Measurements from ENCODE around the gene LAMP2. TPM values are rescaled to one million over a fixed set of nuclear protein-coding genes. Genes with fewer than 3 reads are reported as not detected.

Gene LAMP2
- total and polyA plus RNA-seq, 2 of the 4 experiments (the other 2 are of a cell fraction): 78.1 to 129 TPM

DNA sequence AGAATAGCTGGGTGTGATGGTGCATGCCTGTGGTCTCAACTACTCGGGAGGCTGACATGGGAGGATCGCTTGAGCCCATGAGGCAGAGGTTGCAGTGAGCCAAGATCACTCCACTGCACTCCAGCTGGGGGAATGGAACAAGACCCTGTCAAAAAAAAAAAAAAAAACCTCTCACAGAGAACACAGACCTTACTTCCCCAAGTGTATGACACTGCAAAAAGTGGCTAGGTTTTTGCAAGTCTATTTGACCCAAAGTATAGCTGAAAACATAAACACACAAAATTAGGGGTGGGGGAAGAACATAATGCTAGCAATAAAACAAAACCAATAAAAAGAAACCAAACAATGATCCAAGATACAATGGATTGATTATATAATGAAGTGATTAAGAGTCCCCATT lies 6.7 kb downstream of the LAMP2 start:
- Histone ChIP-seq H3K27ac (ENCODE audit: insufficient read depth, low read length) (no peak overlapping the region), H3K27me3 (ENCODE audit: control insufficient read depth, insufficient read depth, low read length) (no peaks in the 10 kb centered on the region), H3K9ac (ENCODE audit: low read depth, low read length) (no peak overlapping the region), H2BK120ac (ENCODE audit: low read depth, low read length) (no peak overlapping the region), H3K4me3 (ENCODE audit: insufficient read depth, low read depth, low read length) (no peak overlapping the region), H3K79me1 (ENCODE audit: low read depth in 1 of 2, low read length in 2 of 2) (peaks cover 4 to 14% of the 10 kb centered on the region in 2 experiments; a peak in 2 of 4 replicates), H3K56ac (ENCODE audit: extremely low read depth, insufficient read depth, low read length) (no peak overlapping the region), H3K4me2 (ENCODE audit: low read depth, low read length) (no peak overlapping the region), H4K91ac (ENCODE audit: insufficient read depth, low read depth, low read length) (no peak overlapping the region), H2BK20ac (ENCODE audit: low read depth, low read length) (no peak overlapping the region), H3K9me1 (ENCODE audit: insufficient read depth, low read length) (peaks cover 3% of the 10 kb centered on the region; the same call in 1 of the 2 replicates), H3K36me3 (ENCODE audit: control insufficient read depth, insufficient read depth, low read length) (no peaks in the 10 kb centered on the region), H2BK5ac (ENCODE audit: low read depth, low read length, poor library complexity, severe bottlenecking) (no peak overlapping the region), H4K20me1 (ENCODE audit: insufficient read depth, low read length) (peaks cover 18% of the 10 kb centered on the region), H3K18ac (ENCODE audit: low read depth, low read length) (no peak overlapping the region), H2AK5ac (ENCODE audit: low read depth, low read length) (no peak overlapping the region), H4K8ac (ENCODE audit: low read depth in 2 of 2, low read length in 2 of 2) (no peak overlapping the region), H3K4me1 (ENCODE audit: control insufficient read depth, insufficient read depth, low read length) (no peaks in the 10 kb centered on the region), H4K5ac (ENCODE audit: low read depth, low read length) (no peak overlapping the region), H2AFZ (replicated peaks; ENCODE audit: low read length, poor library complexity) (no peak overlapping the region), H2BK15ac (ENCODE audit: low read depth, low read length) (no peak overlapping the region), H3K23ac (ENCODE audit: low read depth, low read length) (no peak overlapping the region), H2AK9ac (replicated peaks; ENCODE audit: low read depth, low read length, poor library complexity) (no peak overlapping the region), H3K4ac (ENCODE audit: low read depth, low read length) (no peak overlapping the region), H3K9me3 (ENCODE audit: control insufficient read depth, insufficient read depth, low read length) (no peaks in the 10 kb centered on the region), H3K14ac (replicated peaks; ENCODE audit: low read depth, low read length) (no peak overlapping the region)
- in situ Hi-C loops (cut with MboI; ENCODE audit: low sequenced_read_pairs): no loop called here
- intact Hi-C loops (cut with micrococcal nuclease): no loop called here
- DNase-seq: no peak
- TF ChIP-seq SMC3 (IDR thresholded peaks at IDR 0.05; ENCODE audit: low read depth, low read length) (no peak), POLR2A (IDR thresholded peaks at IDR 0.05; ENCODE audit: low read depth, low read length) (no peak), MAZ (IDR thresholded peaks at IDR 0.05; ENCODE audit: borderline replicate concordance, low read depth, low read length) (no peak), MXI1 (IDR thresholded peaks at IDR 0.05; ENCODE audit: borderline replicate concordance, low read depth, low read length) (no peak), RFX5 (IDR thresholded peaks at IDR 0.05; ENCODE audit: low read depth, low read length) (no peak), MAFK (IDR thresholded peaks at IDR 0.05; ENCODE audit: low read depth, low read length) (no peak), RCOR1 (IDR thresholded peaks at IDR 0.05; ENCODE audit: insufficient replicate concordance, low read length) (no peak), FOS (IDR thresholded peaks at IDR 0.05; ENCODE audit: low read depth, low read length) (no peak), CEBPB (IDR thresholded peaks at IDR 0.05; ENCODE audit: low read depth, low read length) (no peak), RAD21 (IDR thresholded peaks at IDR 0.05; ENCODE audit: low read length) (no peak)
- TF ChIP-seq, protein P1, sequence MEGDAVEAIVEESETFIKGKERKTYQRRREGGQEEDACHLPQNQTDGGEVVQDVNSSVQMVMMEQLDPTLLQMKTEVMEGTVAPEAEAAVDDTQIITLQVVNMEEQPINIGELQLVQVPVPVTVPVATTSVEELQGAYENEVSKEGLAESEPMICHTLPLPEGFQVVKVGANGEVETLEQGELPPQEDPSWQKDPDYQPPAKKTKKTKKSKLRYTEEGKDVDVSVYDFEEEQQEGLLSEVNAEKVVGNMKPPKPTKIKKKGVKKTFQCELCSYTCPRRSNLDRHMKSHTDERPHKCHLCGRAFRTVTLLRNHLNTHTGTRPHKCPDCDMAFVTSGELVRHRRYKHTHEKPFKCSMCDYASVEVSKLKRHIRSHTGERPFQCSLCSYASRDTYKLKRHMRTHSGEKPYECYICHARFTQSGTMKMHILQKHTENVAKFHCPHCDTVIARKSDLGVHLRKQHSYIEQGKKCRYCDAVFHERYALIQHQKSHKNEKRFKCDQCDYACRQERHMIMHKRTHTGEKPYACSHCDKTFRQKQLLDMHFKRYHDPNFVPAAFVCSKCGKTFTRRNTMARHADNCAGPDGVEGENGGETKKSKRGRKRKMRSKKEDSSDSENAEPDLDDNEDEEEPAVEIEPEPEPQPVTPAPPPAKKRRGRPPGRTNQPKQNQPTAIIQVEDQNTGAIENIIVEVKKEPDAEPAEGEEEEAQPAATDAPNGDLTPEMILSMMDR (conservative IDR thresholded peaks at IDR 0.05; ENCODE audit: low read depth, low read length): no peak
- TF ChIP-seq, protein P2, sequence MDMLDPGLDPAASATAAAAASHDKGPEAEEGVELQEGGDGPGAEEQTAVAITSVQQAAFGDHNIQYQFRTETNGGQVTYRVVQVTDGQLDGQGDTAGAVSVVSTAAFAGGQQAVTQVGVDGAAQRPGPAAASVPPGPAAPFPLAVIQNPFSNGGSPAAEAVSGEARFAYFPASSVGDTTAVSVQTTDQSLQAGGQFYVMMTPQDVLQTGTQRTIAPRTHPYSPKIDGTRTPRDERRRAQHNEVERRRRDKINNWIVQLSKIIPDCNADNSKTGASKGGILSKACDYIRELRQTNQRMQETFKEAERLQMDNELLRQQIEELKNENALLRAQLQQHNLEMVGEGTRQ (IDR thresholded peaks at IDR 0.05; ENCODE audit: low read depth, low read length): no peak
- TF ChIP-seq, protein P3, sequence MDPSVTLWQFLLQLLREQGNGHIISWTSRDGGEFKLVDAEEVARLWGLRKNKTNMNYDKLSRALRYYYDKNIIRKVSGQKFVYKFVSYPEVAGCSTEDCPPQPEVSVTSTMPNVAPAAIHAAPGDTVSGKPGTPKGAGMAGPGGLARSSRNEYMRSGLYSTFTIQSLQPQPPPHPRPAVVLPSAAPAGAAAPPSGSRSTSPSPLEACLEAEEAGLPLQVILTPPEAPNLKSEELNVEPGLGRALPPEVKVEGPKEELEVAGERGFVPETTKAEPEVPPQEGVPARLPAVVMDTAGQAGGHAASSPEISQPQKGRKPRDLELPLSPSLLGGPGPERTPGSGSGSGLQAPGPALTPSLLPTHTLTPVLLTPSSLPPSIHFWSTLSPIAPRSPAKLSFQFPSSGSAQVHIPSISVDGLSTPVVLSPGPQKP (IDR thresholded peaks at IDR 0.05; ENCODE audit: borderline replicate concordance, low read depth, low read length): no peak
- BruUV-seq (replicated peaks): no TSS peak
- dilution Hi-C loops (cut with HindIII; ENCODE audit: low sequenced_read_pairs, unreplicated experiment): no loop called here
- ChIA-PET POLR2A (ENCODE audit: unreplicated experiment) (no interaction called here), CTCF (interaction anchor here (2.8 kb wide), 1 partner anchor 10 kb away, joined by 11 read pairs; no protein-coding TSS in a partner anchor)
- no peak for ATAC-seq (ENCODE audit: low read depth)
- WGBS, 2 experiments (ENCODE audit: extremely low coverage in 2 of 2, insufficient read length in 1 of 2): no CpG with 5 or more reads among the region's 2 CpGs

Data from IMR-90 (cell line).